Cardiac fibroblast (primary cell): ENCODE data around the gene MCTP1.

Experiments used
- DNase-seq, 2 donors: peaks; one replicate each; pipeline versions ENCODE4 v3.0.0 to v3.0.0-alpha.2; 2010; ENCODE audit warnings: low read depth in 2 of 2
- H3K4me3 ChIP-seq, 2 donors: replicated peaks in 1 of 2; 1 replicate in 1 of 2; 2 replicates in 1 of 2; pipeline ENCODE4 v1.5.1; 2011; ENCODE audit warnings: low read depth in 2 of 2, low read length in 2 of 2, mild to moderate bottlenecking in 2 of 2, moderate library complexity in 1 of 2
- CTCF ChIP-seq: IDR thresholded peaks from one replicate; pipeline ENCODE4 v1.5.1; 2011; ENCODE audit warnings: low read depth, mild to moderate bottlenecking, low read length, inconsistent platforms

Gene MCTP1

GRCh38 chr5:95102080-95102479 lies 182.8 kb downstream of the MCTP1 start:
- no peak for DNase-seq
- TF ChIP-seq CTCF, result no peak

GRCh38 chr5:95100551-95100950 lies 184.3 kb downstream of the MCTP1 start:
- no peak for TF ChIP-seq CTCF
- no peak for DNase-seq
- no peak overlapping the region for H3K4me3 ChIP-seq

More at GRCh38 chr5:95102080-95102479, 182.8 kb downstream of the MCTP1 start:
- H3K4me3 ChIP-seq, result no peak overlapping the region

GRCh38 chr5:95098012-95098411 lies 186.9 kb downstream of the MCTP1 start:
- H3K4me3 ChIP-seq, result no peak overlapping the region
- no peak for TF ChIP-seq CTCF
- no peak for DNase-seq

- no peak overlapping the region for H3K4me3 ChIP-seq
- no peak for TF ChIP-seq CTCF
- DNase-seq, result no peak
Observed at GRCh38 chr5:95093211-95093610, 191.7 kb downstream of the MCTP1 start.

GRCh38 chr5:95090774-95091173 lies 194.1 kb downstream of the MCTP1 start:
- no peak for TF ChIP-seq CTCF
- H3K4me3 ChIP-seq, result no peak overlapping the region
- no peak for DNase-seq

- DNase-seq, result peak in 1 of 2 donors; percentile 44
- TF ChIP-seq CTCF, result no peak
Observed at GRCh38 chr5:95087816-95088317, 197.0 kb downstream of the MCTP1 start.

More at GRCh38 chr5:95087816-95088317, 197.0 kb downstream of the MCTP1 start:
- no peak overlapping the region for H3K4me3 ChIP-seq
